RWPE1 (cell line): ENCODE measurements around the gene CRNKL1.

ENCODE experiments used
- CTCF ChIA-PET: fragments of 350-600 bp; sonication (Branson Sonifier 250); formaldehyde crosslinking; extraction: SDS; loops from one replicate; lab custom pipeline; 2021; lab: Yijun Ruan, JAX
- POLR2A ChIA-PET: fragments of 400-600 bp; formaldehyde crosslinking; extraction: SDS; loops from one replicate; lab custom pipeline; 2020; ENCODE audit warnings: antibody characterized with exemption; ENCODE audit not compliant: low non-redundant PET; lab: Yijun Ruan, JAX
- DNase-seq: peaks from one replicate; pipeline ENCODE4 v3.0.0; 2012; ENCODE audit warnings: low spot score
- H3K27ac ChIP-seq: fragments of 450-650 bp; 2 replicates; pipeline ENCODE4 v1.5.1; 2017
- TF ChIP-seq, protein P1 (sequence below): fragments of 450-650 bp; conservative IDR thresholded peaks from 2 replicates; pipeline ENCODE4 v1.5.1; 2017; ENCODE audit warnings: low read depth, mild to moderate bottlenecking

Gene CRNKL1

DNA sequence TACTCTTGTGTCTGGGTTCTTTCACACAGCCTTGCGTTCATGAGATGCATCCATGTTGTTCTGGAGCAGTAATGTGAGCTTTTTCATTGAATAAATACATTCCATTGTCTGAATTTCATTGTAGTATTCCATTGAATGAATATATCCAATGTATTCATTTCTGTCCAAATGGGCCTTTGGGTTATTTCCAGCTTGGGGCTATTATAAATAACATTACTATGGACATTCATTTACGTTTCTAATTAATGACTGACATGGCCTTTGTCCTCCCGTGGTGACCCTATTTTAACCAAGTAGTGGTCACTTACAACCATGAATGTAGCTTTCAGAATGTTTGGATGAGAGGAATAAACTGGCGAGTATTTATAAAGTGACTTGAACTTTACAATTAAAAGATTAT is 65.2 kb downstream of the CRNKL1 start:
- no peak overlapping the region for H3K27ac ChIP-seq
- ChIA-PET POLR2A (no interaction called here), CTCF (no interaction called here)
- TF ChIP-seq, protein P1, sequence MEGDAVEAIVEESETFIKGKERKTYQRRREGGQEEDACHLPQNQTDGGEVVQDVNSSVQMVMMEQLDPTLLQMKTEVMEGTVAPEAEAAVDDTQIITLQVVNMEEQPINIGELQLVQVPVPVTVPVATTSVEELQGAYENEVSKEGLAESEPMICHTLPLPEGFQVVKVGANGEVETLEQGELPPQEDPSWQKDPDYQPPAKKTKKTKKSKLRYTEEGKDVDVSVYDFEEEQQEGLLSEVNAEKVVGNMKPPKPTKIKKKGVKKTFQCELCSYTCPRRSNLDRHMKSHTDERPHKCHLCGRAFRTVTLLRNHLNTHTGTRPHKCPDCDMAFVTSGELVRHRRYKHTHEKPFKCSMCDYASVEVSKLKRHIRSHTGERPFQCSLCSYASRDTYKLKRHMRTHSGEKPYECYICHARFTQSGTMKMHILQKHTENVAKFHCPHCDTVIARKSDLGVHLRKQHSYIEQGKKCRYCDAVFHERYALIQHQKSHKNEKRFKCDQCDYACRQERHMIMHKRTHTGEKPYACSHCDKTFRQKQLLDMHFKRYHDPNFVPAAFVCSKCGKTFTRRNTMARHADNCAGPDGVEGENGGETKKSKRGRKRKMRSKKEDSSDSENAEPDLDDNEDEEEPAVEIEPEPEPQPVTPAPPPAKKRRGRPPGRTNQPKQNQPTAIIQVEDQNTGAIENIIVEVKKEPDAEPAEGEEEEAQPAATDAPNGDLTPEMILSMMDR: no peak
- DNase-seq: no peak

DNA sequence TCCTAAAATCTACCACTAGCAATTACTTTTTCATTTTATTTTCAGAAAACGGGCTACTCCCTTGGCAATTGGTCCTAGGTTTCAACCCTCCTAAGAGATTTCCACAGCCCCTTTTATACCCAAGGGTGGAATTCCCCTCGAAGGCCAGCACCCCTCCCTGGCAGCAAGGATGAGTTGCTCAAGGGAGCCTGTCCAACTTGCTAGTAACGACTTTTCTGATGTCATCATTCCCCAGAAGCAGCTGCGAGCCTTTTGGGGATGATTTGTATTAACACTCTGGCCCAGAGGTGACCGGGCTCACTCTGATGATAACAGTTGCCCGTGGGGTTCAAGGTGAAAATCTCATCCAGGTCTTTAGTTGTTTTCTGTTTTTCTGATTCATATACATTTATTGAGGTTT is 65.8 kb downstream of the CRNKL1 start:
- POLR2A ChIA-PET: no interaction called here

More for the DNA sequence above, 65.8 kb downstream of the CRNKL1 start:
- CTCF ChIA-PET: no interaction called here
- peak overlapping the region; percentile 68 for H3K27ac ChIP-seq
- TF ChIP-seq, protein P1: no peak
- DNase-seq: no peak
